ENCODE results near the gene FGF23. TPM values are rescaled to one million over a fixed set of nuclear protein-coding genes. Genes with fewer than 3 reads are reported as not detected.

The FGF23 gene
- total RNA-seq, 3 donors from 2014 or later (not counting 1 experiment from before 2014, with no cell fraction given) = not detected

GRCh38 chr12:4320853-4321701 lies 58.4 kb downstream of the FGF23 start, which contains the start of gene TIGAR:
Gene TIGAR (plus strand): TSS chr12:4321213. CDS start chr12:4321272, 59 bp downstream.
- peaks cover 30 to 33% of the 10 kb centered on the region in 2 donors for H3K4me1 Mint-ChIP-seq
- under 1% methylated on average over 76 of the region's 76 CpGs for WGBS (ENCODE audit: insufficient coverage)

GRCh38 chr12:4320497-4320852 lies 59.0 kb downstream of the FGF23 start:
- TF ChIP-seq CTCF (IDR thresholded peaks at IDR 0.05) = no peak
- Histone ChIP-seq H3K4me1 (ENCODE audit: control insufficient read depth, insufficient read depth, low read length) (peaks cover 22% of the 10 kb centered on the region), H3K9me3 (ENCODE audit: control insufficient read depth, insufficient read depth, low read length) (no peaks in the 10 kb centered on the region), H3K36me3 (ENCODE audit: control insufficient read depth, insufficient read depth, low read length) (no peaks in the 10 kb centered on the region), H3K27me3 (ENCODE audit: control insufficient read depth, insufficient read depth, low read length) (no peaks in the 10 kb centered on the region), H3K4me3 (ENCODE audit: low read length) (peak overlapping the region; percentile 72), H3K27ac (ENCODE audit: low read length) (peak overlapping the region; percentile 79)
- Mint-ChIP-seq H3K4me3 (peak overlapping the region; percentile 95), H3K36me3 (no peaks in the 10 kb centered on the region), H3K27me3 (ENCODE audit: low read depth in 2 of 2) (no peaks in the 10 kb centered on the region), H3K4me1 (peaks cover 30 to 33% of the 10 kb centered on the region in 2 donors), H3K9me3 (no peaks in the 10 kb centered on the region), H3K27ac (peak overlapping the region; percentile 91 to 95)
- intact Hi-C loops (cut with micrococcal nuclease) = loop anchor here (1.0 to 2.0 kb wide), 3 partner anchors 44 to 592 kb away; no protein-coding TSS in a partner anchor
- WGBS (ENCODE audit: insufficient coverage) = 0% methylated on average over 13 of the region's 13 CpGs
- peak; percentile 15 to 31 (median 25) for ATAC-seq
- no peak for DNase-seq

More at GRCh38 chr12:4320853-4321701, 58.4 kb downstream of the FGF23 start, which contains the start of gene TIGAR:
- peak within 1 kb of the TSS; percentile 98 for H3K4me3 ChIP-seq (ENCODE audit: low read length)
- Mint-ChIP-seq H3K9me3 (no peaks in the 10 kb centered on the region), H3K27ac (peak within 1 kb of the TSS; percentile 91 to 95), H3K4me3 (peak within 1 kb of the TSS; percentile 95), H3K36me3 (no peaks in the 10 kb centered on the region), H3K27me3 (ENCODE audit: low read depth in 2 of 2) (no peaks in the 10 kb centered on the region)
- H3K27ac ChIP-seq (ENCODE audit: low read length) = peak within 1 kb of the TSS; percentile 86
- peaks cover 3% of the 10 kb centered on the region for H3K36me3 ChIP-seq (ENCODE audit: control insufficient read depth, insufficient read depth, low read length)
- DNase-seq (peak; percentile 93 to 96), ATAC-seq (peak; percentile 96 to 100 (median 97))
- H3K4me1 ChIP-seq (ENCODE audit: control insufficient read depth, insufficient read depth, low read length) = peaks cover 22% of the 10 kb centered on the region
- intact Hi-C loops (cut with micrococcal nuclease) = loop anchor here (1.0 to 2.0 kb wide), 4 partner anchors 44 to 593 kb away; partner anchors contain the start of gene PARP11
- TF ChIP-seq CTCF (IDR thresholded peaks at IDR 0.05) = no peak
- no peaks in the 10 kb centered on the region for H3K9me3 ChIP-seq (ENCODE audit: control insufficient read depth, insufficient read depth, low read length)
- no peaks in the 10 kb centered on the region for H3K27me3 ChIP-seq (ENCODE audit: control insufficient read depth, insufficient read depth, low read length)

Other genes starting within 250 kb of the FGF23 start
- gene CCND2, start 106.0 kb downstream of the FGF23 start, total RNA-seq = 100 to 1,000 TPM; 164 to 247 (median 228) TPM
- 1 to 10 TPM; 6.1 to 7.4 (median 7.3) TPM for gene TIGAR, start 58.5 kb downstream of the FGF23 start, total RNA-seq
- gene FGF6, start 66.1 kb upstream of the FGF23 start, total RNA-seq = not detected
- gene RAD51AP1, start 159.2 kb upstream of the FGF23 start, total RNA-seq = 1 to 10 TPM; 3.4 to 5.4 (median 5.2) TPM
- 10 to 100 TPM; 11.3 to 15.3 (median 14.2) TPM for gene DYRK4, start 182.5 kb upstream of the FGF23 start, total RNA-seq